Measurements from ENCODE around the gene PCYT2.
A peak's percentile ranks its signal among the peaks of the same experiment; 100 is the strongest.

Gene PCYT2

DNA sequence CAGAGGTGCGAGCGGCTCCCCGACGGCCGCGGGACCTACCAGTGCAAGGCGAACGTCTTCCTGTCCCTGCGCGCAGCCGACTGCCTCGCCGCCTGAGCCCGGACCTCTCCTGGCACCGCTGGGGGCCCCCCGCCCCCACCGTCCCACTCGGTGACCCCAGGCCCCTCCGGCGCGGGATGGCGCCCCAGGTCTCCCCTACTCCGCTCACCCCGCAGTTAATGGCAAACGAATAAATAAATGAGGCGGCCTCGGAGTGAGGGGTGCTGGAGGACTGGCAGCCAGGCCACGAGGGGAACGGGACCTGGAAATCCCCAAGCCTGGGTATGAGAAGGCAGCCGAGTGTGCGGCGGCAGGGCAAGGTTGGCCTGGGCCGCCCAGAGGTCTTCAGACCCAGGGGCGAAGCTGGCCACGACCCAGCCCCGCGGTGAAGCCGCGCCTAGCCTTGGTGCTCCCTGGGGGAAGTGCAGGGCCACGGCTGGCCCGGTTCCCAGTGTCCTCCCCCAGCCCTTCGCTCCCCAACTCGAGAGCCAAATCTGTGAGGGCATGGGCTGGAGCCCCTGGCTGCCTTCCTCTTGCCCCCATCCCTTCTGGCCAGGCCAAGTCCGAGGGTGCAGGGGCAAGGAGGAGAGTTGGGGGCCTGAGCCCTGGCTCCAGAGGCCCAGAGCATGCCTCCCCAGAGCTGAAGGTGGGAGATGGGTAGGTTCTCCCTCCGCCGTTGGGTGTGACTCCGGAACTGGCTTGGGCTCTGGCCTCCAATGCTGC is 8.4 kb downstream of the PCYT2 start:
- Mint-ChIP-seq H3K4me1 (no peaks in the 10 kb centered on the region), H3K4me3 (peak overlapping the region; percentile 34)

DNA sequence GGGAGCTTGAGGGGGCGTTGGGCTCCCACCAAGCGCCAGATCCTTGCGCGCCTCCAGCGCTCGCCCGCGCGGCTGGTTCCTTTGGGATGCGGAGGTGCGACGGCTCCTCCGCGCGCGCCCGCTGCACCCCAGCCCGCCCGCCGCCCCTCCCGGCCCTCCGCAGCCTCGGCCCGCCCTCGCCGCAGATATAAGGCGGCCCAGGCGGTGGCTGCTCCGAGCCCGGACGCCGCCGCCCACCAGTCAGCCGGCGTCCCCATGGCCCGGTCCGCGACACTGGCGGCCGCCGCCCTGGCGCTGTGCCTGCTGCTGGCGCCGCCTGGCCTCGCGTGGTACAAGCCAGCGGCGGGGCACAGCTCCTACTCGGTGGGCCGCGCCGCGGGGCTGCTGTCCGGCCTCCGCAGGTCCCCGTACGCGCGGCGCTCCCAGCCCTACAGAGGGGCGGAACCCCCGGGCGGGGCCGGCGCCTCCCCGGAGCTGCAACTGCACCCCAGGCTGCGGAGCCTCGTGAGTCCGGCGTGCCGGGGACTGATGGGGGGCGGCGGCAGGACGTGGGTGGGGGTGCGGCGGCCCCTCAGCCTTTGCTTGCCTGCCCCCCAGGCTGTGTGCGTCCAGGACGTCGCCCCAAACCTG is 9.1 kb downstream of the PCYT2 start, which contains the start of gene NPB:
Gene NPB (plus strand): TSS at position 216 of the 630 bp plus-strand sequence. CDS start 40 bp downstream, at position 256.
- H3K27me3 Mint-ChIP-seq = peaks cover 12% of the 10 kb centered on the region
- H3K36me3 Mint-ChIP-seq (ENCODE audit: insufficient read depth) = peaks cover 12% of the 10 kb centered on the region
- no peak for DNase-seq (ENCODE audit: low spot score in 2 of 2)
- ATAC-seq (replicated peaks; ENCODE audit: extremely low read depth, poor library complexity, severe bottlenecking) = peak; percentile 52
- peak within 1 kb of the TSS; percentile 41 for H3K4me3 Mint-ChIP-seq
- no peaks in the 10 kb centered on the region for H3K9me3 Mint-ChIP-seq
- no peak within 1 kb of the TSS for H3K27ac Mint-ChIP-seq (ENCODE audit: low read depth)
- no peaks in the 10 kb centered on the region for H3K4me1 Mint-ChIP-seq

More for the DNA sequence above, 8.4 kb downstream of the PCYT2 start:
- ATAC-seq (replicated peaks; ENCODE audit: extremely low read depth, poor library complexity, severe bottlenecking) (peak; percentile 33), DNase-seq (ENCODE audit: low spot score in 2 of 2) (no peak)
- no peak overlapping the region for H3K27ac Mint-ChIP-seq (ENCODE audit: low read depth)
- peaks cover 7% of the 10 kb centered on the region for H3K36me3 Mint-ChIP-seq (ENCODE audit: insufficient read depth)
- no peaks in the 10 kb centered on the region for H3K9me3 Mint-ChIP-seq
- H3K27me3 Mint-ChIP-seq = peaks cover 12% of the 10 kb centered on the region

DNA sequence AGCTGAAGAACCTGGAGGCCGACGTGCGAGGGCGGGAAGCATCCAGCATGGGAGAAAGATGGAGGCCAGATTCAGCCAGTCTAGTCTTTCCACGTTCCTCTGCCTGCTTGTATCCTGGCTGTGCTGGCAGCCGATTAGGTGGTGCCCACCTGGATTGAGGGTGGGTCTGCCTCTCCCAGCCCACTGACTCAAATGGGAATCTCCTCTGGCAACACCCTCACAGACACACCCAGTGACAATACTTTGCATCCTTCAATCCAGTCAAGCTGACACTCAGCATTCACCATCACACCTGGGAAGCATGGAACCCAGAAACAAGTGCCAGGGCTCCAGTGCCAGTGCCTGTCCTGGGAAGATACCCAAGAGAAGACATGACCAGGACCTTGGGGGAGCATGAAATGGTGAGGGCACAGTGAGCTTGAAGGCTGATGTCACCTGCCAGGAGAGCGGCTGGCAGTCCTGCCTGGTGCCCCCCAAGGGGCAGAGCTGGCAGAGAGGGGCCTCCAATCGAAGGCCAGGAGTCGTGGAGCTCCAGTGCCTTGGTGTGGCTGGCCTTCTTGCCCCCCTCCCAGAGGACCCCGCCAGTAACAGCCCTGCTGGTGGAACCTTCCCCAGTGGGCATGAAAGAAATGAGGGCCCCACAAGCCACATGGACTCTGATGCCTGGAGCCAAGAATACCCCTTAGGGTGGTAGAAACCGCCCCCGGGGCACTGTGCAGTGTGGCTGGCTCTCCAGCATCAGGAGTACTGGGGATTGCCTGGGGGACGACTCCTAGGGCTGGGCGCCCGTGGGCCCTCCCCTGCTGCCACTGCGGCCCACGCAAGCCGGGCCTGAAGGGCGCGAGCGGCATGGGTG is 9.8 kb downstream of the PCYT2 start:
- no peak for DNase-seq (ENCODE audit: low spot score in 2 of 2)
- Mint-ChIP-seq H3K4me3 (peak overlapping the region; percentile 41), H3K4me1 (no peaks in the 10 kb centered on the region), H3K27ac (ENCODE audit: low read depth) (no peak overlapping the region), H3K36me3 (ENCODE audit: insufficient read depth) (peaks cover 18% of the 10 kb centered on the region), H3K27me3 (peaks cover 12% of the 10 kb centered on the region), H3K9me3 (no peaks in the 10 kb centered on the region)
- no peak for ATAC-seq (replicated peaks; ENCODE audit: extremely low read depth, poor library complexity, severe bottlenecking)

DNA sequence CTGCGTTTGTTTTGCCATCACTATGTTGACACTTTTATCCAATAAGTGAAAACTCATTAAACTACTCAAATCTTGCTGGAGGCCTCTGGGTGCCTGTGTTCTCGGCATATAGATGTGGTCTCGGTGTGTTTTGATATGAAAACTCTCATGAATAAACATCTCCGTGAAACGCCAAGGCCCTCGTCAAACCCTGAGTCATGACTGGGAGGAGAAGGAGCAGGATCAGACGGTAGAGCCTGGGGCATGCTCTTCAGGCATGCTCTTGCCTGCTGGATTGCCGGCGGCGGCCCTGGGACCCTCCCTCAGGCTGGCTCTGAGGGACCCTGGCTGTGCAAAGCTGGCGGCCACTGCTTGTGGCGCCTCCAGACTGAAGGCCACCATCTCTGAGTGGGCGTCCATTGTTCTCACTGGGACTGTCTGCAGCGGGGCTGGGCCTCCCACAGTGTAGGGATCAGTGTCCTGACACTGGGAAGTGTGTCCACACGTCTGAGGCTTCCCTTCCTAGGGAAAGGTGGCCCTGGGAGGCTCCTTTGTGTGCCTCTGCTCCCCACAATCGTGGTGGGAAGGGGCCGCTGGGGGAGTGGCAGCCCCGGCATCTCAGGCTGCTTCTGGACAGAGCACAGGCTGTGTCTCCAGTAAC is 10.9 kb downstream of the PCYT2 start:
- Mint-ChIP-seq H3K27ac (ENCODE audit: low read depth) (no peak overlapping the region), H3K4me1 (no peaks in the 10 kb centered on the region), H3K9me3 (no peaks in the 10 kb centered on the region), H3K36me3 (ENCODE audit: insufficient read depth) (peaks cover 24% of the 10 kb centered on the region), H3K4me3 (peak overlapping the region; percentile 41), H3K27me3 (peaks cover 12% of the 10 kb centered on the region)
- no peak for ATAC-seq (replicated peaks; ENCODE audit: extremely low read depth, poor library complexity, severe bottlenecking)
- DNase-seq (ENCODE audit: low spot score in 2 of 2) = no peak

DNA sequence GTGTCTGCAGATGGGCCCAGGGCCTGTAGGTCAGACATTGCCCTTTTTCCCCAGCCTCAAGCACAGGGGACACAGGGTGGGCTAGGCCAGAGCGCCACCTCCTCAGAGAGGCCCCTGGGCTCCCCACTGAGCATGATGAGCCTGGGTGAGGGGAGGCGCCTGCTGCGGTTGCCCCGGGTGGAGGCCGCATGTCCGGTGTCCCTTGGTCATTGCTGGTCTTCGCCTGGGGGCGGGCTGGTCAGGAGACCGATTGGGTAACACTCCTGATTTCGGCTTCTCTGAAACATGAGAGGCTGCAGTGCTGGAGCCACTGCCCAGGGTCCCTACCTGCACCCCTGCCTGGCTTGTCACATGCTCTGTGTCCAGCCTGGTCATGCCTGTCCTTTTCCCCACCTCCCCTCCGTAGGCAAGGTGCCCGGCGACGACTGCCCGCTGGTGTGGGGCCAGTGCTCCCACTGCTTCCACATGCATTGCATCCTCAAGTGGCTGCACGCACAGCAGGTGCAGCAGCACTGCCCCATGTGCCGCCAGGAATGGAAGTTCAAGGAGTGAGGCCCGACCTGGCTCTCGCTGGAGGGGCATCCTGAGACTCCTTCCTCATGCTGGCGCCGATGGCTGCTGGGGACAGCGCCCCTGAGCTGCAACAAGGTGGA is 11.6 kb downstream of the PCYT2 start:
- H3K27ac Mint-ChIP-seq (ENCODE audit: low read depth) = no peak overlapping the region
- H3K9me3 Mint-ChIP-seq = no peaks in the 10 kb centered on the region
- no peak overlapping the region for H3K4me3 Mint-ChIP-seq
- peaks cover 31% of the 10 kb centered on the region for H3K36me3 Mint-ChIP-seq (ENCODE audit: insufficient read depth)
- ATAC-seq (replicated peaks; ENCODE audit: extremely low read depth, poor library complexity, severe bottlenecking) = no peak
- H3K4me1 Mint-ChIP-seq = no peaks in the 10 kb centered on the region
- no peak for DNase-seq (ENCODE audit: low spot score in 2 of 2)
- peaks cover 12% of the 10 kb centered on the region for H3K27me3 Mint-ChIP-seq

DNA sequence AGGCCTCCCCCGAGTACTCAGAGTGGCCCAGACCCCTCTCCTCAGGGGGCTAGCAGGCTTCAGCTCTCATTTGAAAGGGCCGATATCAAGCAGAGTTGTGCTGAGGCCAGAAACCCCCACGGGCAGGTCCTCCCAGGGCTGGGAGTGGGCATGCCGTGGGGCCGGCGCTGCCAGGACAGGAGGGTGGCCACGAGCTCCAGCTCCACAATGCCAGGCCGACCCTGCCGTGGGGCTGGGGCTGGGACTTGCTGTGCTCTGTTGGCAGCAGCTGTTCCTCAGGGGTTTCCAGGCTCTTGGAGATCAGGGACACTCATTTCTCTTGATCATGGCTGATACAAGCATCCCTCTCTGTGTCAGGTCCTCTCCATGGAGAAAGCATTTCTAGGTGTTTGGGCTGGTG is 12.3 kb downstream of the PCYT2 start:
- Mint-ChIP-seq H3K27ac (ENCODE audit: low read depth) (no peak overlapping the region), H3K4me1 (no peaks in the 10 kb centered on the region), H3K36me3 (ENCODE audit: insufficient read depth) (peaks cover 35% of the 10 kb centered on the region), H3K4me3 (no peak overlapping the region), H3K9me3 (no peaks in the 10 kb centered on the region), H3K27me3 (peaks cover 12% of the 10 kb centered on the region)
- ATAC-seq (replicated peaks; ENCODE audit: extremely low read depth, poor library complexity, severe bottlenecking) (no peak), DNase-seq (ENCODE audit: low spot score in 2 of 2) (no peak)

DNA sequence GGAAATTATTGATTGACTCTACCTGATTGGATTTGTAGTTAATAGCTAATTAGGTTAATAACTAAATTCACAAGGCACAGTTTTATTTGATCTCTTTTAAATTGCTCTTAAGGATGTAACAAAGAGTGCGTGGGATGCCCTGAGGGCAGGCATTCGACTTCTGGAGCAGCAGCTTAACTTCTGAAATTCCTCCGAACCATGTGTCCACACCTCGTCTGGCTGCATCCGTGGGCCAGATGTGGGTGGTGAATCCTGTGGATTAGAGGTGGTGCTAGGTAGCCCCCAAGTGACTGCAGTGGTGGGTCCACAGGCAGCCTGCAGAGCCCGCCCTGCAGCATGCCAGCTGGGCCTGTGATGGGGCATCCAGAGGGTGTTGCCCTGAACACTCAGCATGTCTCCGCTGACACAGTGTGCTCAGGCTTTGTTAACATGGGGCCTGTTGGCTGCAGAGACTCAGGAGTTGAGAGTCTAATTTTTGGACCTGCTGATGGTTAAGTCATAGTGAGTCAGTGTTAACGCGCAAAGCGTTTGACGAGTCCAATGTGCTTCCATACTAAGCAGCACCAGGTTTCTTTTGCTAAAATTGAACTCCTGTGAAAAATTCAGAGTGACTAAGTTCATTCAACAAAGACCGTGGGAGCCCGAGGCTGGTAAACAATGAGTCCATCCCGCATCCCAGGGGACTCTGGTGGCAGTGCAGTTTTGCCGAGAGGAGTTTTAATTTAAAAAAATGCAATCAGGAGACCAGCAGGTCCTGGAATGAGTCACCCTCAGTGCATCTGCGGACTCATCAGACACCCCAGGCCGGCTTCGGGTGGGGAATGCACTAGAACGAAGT is 13.0 kb downstream of the PCYT2 start:
- Mint-ChIP-seq H3K36me3 (ENCODE audit: insufficient read depth) (peaks cover 40% of the 10 kb centered on the region), H3K9me3 (no peaks in the 10 kb centered on the region), H3K4me3 (no peak overlapping the region), H3K27ac (ENCODE audit: low read depth) (no peak overlapping the region), H3K27me3 (peaks cover 12% of the 10 kb centered on the region), H3K4me1 (no peaks in the 10 kb centered on the region)
- ATAC-seq (replicated peaks; ENCODE audit: extremely low read depth, poor library complexity, severe bottlenecking) (no peak), DNase-seq (ENCODE audit: low spot score in 2 of 2) (no peak)

DNA sequence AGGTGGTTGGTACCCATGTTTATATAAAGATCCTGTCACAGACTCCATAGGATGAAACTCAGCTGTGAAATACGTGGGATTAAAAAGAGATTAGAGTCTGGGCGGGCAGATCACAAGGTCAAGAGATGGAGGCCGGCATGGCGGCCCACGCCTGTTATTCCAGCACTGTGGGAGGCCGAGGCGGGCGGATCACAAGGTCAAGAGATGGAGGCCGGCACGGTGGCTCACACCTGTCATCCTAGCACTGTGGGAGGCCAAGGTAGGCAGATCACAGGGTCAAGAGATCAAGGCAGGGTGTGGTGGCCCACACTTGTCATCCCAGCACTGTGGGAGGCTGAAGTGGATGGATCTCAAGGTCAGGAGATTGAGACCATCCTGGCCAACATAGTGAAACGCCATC is 15.8 kb downstream of the PCYT2 start:
- H3K36me3 Mint-ChIP-seq (ENCODE audit: insufficient read depth) = peaks cover 50% of the 10 kb centered on the region
- H3K4me3 Mint-ChIP-seq = no peak overlapping the region
- H3K9me3 Mint-ChIP-seq = no peaks in the 10 kb centered on the region
- H3K27me3 Mint-ChIP-seq = peaks cover under 1% of the 10 kb centered on the region
- peaks cover 6% of the 10 kb centered on the region for H3K4me1 Mint-ChIP-seq
- DNase-seq (ENCODE audit: low spot score in 2 of 2) (no peak), ATAC-seq (replicated peaks; ENCODE audit: extremely low read depth, poor library complexity, severe bottlenecking) (no peak)
- H3K27ac Mint-ChIP-seq (ENCODE audit: low read depth) = no peak overlapping the region

DNA sequence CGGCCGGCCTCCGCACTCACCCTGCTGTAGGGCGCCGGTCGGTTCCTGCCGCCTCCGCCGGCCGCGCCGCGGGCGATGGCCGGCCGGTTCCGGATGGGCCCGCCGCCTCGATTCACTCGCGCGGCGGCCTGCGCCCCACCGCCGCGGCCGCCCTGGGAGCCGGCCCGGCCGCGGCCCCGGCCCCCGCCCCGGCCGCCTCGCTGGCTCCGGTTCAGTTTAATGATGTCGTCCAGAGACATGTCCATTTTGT is 20.0 kb downstream of the PCYT2 start:
- Mint-ChIP-seq H3K4me1 (peaks cover 23% of the 10 kb centered on the region), H3K27ac (ENCODE audit: low read depth) (peak overlapping the region; percentile 97), H3K4me3 (peak overlapping the region; percentile 94), H3K9me3 (no peaks in the 10 kb centered on the region), H3K36me3 (ENCODE audit: insufficient read depth) (peaks cover 58% of the 10 kb centered on the region), H3K27me3 (no peaks in the 10 kb centered on the region)
- ATAC-seq (replicated peaks; ENCODE audit: extremely low read depth, poor library complexity, severe bottlenecking) = peak; percentile 0
- no peak for DNase-seq (ENCODE audit: low spot score in 2 of 2)

DNA sequence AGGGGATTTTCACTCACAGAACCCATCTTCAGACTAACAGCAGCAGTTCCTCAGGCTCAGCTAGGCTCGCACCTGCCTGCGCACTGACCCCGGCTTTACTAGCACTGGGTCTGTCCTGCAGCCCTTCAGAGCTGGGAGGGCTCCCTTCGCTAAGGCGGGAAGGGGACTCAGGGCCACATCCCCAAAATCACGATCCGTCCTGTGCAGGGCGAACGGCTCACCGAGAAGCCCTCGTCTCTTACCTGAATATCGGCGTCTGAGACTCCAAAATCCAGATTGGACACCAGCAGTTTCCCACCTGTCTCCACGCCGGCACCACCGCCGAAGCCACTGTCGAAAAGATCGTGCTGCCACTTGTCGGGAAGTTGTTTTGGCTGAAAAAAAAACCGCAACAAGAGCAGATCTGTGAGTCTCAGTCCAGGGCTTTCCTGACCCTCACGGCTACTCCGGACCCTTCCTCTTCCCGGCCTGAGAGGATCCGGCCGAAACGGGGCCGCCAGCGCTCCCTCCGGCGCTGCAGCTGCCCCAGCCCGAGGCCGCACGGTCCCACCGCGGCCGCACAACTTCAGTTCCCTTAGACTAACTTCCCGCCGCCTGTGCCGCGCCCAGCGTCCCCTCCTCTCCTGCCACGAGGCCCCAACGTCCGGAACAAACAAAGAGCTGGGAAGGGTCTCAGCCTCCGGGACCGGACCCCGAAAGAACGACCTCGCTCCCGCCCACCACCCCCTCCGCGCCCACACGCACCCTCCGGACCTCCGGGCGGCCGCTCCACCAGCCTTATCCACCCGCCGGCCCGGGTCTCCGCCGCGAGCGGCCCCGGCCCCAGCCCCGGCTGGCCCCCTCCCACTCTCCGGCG is 20.5 kb downstream of the PCYT2 start:
- peaks cover 59% of the 10 kb centered on the region for H3K36me3 Mint-ChIP-seq (ENCODE audit: insufficient read depth)

DNA sequence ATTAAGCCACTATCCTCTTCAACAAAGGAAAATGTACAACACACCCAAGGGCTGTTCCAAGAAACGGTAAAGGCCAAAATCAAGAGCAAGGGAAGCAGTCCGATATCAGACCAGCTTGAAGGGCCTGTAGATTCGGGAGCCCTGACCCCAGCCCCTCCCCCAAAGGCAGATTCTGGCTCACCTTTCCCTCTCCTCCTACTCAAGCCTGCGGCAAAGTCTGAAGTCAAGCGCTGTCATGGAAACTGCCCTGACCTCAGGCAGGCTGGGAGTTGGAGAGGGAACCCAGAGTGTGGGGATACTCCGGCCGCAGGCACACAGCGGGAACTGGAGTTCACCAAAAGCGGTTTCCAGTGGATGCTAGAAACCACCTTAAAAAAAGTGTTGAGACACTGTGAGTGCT is 21.6 kb downstream of the PCYT2 start:
- Mint-ChIP-seq H3K27me3 (no peaks in the 10 kb centered on the region), H3K9me3 (no peaks in the 10 kb centered on the region), H3K36me3 (ENCODE audit: insufficient read depth) (peaks cover 53% of the 10 kb centered on the region), H3K4me3 (peak overlapping the region; percentile 94), H3K4me1 (peaks cover 30% of the 10 kb centered on the region), H3K27ac (ENCODE audit: low read depth) (no peak overlapping the region)
- DNase-seq (ENCODE audit: low spot score in 2 of 2) (no peak), ATAC-seq (replicated peaks; ENCODE audit: extremely low read depth, poor library complexity, severe bottlenecking) (no peak)

More for the DNA sequence above, 20.5 kb downstream of the PCYT2 start:
- no peak for ATAC-seq (replicated peaks; ENCODE audit: extremely low read depth, poor library complexity, severe bottlenecking)
- H3K27me3 Mint-ChIP-seq = no peaks in the 10 kb centered on the region
- peaks cover 26% of the 10 kb centered on the region for H3K4me1 Mint-ChIP-seq
- peak overlapping the region; percentile 97 for H3K27ac Mint-ChIP-seq (ENCODE audit: low read depth)
- H3K9me3 Mint-ChIP-seq = no peaks in the 10 kb centered on the region
- H3K4me3 Mint-ChIP-seq = peak overlapping the region; percentile 94
- no peak for DNase-seq (ENCODE audit: low spot score in 2 of 2)

Measured in central memory CD8-positive, alpha-beta T cell (primary cell).